ENCODE results near the gene SERBP1.

SERBP1 gene

DNA sequence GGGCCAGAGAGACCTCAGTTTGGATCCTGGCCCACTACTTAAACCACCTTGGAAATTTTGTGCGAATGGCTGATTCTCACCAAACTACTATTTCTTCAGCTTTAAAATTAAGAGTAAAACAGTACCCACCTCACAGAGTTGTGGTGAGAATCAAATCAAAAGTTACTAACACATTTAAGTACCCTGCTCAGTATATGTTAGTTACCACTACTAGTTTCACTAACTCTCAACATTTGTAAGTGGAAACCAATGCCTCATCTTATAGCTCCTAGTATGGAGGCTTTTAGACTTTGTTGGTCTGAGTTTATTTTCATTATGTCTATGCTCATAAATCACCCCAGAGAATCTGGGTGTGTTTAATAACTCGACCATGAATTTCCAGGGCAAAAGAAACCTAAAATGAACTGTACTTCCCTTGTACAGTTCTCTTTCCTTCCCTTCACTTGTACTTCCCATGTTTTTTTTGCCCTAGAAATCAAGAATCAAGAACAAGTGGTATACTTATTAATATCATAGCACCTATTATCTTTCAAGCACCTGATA lies 11.6 kb upstream of the SERBP1 start (continued):
- TF ChIP-seq ZNF548 (tag by site-specific recombination; IDR thresholded peaks at IDR 0.05) = no peak

DNA sequence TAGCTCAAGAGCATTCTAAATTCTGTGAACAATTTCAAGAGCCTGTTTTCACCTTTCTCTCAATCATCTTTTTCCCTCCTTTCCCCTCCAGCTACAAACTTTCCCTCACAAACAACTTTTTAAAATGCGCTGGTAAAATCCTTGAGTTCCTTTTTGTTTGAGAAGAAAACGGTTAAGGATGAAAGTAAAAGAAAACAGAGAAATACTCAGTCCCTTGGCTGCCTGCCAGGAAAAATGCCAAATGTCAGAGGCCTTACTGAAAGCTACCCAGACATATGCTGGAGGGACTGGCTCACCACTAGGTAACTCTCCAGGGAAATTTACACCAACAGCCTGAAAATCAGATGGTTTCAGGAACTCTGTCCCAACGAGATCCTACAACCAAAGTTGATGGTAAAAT lies 11.0 kb upstream of the SERBP1 start:
- POLR2A ChIA-PET = interaction anchor here (2.0 kb wide), 1 partner anchor 11 kb away, joined by 11 read pairs; the partner anchor contains the start of gene SERBP1
- TF ChIP-seq ZNF549 (tag by site-specific recombination; IDR thresholded peaks at IDR 0.05) = peak; percentile 47; the same call in 1 of the 2 replicates
- TF ChIP-seq, protein P1, sequence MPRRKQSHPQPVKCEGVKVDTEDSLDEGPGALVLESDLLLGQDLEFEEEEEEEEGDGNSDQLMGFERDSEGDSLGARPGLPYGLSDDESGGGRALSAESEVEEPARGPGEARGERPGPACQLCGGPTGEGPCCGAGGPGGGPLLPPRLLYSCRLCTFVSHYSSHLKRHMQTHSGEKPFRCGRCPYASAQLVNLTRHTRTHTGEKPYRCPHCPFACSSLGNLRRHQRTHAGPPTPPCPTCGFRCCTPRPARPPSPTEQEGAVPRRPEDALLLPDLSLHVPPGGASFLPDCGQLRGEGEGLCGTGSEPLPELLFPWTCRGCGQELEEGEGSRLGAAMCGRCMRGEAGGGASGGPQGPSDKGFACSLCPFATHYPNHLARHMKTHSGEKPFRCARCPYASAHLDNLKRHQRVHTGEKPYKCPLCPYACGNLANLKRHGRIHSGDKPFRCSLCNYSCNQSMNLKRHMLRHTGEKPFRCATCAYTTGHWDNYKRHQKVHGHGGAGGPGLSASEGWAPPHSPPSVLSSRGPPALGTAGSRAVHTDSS (tag by site-specific recombination; IDR thresholded peaks at IDR 0.05) = no peak
- TF ChIP-seq KLF10 (tag by site-specific recombination; IDR thresholded peaks at IDR 0.05) = peak; percentile 47; the same call in 1 of the 2 replicates
- 0 out of 2 replicates have a peak, but pooled peaks have one; percentile 13 for TF ChIP-seq ZNF394 (tag by site-specific recombination; IDR thresholded peaks at IDR 0.05; ENCODE audit: borderline replicate concordance)
- peak; percentile 97 for TF ChIP-seq PRDM1 (tag by site-specific recombination; IDR thresholded peaks at IDR 0.05)
- TF ChIP-seq ZNF398 (tag by site-specific recombination; IDR thresholded peaks at IDR 0.05) = 0 out of 2 replicates have a peak, but pooled peaks have one; percentile 15
- TF ChIP-seq, protein P2, sequence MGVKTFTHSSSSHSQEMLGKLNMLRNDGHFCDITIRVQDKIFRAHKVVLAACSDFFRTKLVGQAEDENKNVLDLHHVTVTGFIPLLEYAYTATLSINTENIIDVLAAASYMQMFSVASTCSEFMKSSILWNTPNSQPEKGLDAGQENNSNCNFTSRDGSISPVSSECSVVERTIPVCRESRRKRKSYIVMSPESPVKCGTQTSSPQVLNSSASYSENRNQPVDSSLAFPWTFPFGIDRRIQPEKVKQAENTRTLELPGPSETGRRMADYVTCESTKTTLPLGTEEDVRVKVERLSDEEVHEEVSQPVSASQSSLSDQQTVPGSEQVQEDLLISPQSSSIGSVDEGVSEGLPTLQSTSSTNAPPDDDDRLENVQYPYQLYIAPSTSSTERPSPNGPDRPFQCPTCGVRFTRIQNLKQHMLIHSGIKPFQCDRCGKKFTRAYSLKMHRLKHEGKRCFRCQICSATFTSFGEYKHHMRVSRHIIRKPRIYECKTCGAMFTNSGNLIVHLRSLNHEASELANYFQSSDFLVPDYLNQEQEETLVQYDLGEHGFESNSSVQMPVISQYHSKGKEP (tag by site-specific recombination; IDR thresholded peaks at IDR 0.05) = peak; percentile 54; the same call in 1 of the 2 replicates
- TF ChIP-seq MZF1 (tag by site-specific recombination; IDR thresholded peaks at IDR 0.05; ENCODE audit: borderline replicate concordance) = no peak
- TF ChIP-seq, protein P3, sequence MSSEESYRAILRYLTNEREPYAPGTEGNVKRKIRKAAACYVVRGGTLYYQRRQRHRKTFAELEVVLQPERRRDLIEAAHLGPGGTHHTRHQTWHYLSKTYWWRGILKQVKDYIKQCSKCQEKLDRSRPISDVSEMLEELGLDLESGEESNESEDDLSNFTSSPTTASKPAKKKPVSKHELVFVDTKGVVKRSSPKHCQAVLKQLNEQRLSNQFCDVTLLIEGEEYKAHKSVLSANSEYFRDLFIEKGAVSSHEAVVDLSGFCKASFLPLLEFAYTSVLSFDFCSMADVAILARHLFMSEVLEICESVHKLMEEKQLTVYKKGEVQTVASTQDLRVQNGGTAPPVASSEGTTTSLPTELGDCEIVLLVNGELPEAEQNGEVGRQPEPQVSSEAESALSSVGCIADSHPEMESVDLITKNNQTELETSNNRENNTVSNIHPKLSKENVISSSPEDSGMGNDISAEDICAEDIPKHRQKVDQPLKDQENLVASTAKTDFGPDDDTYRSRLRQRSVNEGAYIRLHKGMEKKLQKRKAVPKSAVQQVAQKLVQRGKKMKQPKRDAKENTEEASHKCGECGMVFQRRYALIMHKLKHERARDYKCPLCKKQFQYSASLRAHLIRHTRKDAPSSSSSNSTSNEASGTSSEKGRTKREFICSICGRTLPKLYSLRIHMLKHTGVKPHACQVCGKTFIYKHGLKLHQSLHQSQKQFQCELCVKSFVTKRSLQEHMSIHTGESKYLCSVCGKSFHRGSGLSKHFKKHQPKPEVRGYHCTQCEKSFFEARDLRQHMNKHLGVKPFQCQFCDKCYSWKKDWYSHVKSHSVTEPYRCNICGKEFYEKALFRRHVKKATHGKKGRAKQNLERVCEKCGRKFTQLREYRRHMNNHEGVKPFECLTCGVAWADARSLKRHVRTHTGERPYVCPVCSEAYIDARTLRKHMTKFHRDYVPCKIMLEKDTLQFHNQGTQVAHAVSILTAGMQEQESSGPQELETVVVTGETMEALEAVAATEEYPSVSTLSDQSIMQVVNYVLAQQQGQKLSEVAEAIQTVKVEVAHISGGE (tag by site-specific recombination; conservative IDR thresholded peaks at IDR 0.05; ENCODE audit: low read depth) = no peak
- TF ChIP-seq ZNF350 (tag by site-specific recombination; IDR thresholded peaks at IDR 0.05) = peak; percentile 74; the same call in 1 of the 2 replicates
- TF ChIP-seq ZBTB48 (tag by site-specific recombination; IDR thresholded peaks at IDR 0.05) = peak; percentile 83
- TF ChIP-seq ZNF184 (tag by site-specific recombination; IDR thresholded peaks at IDR 0.05) = 0 out of 2 replicates have a peak, but pooled peaks have one; percentile 19
- TF ChIP-seq TRIM28 (IDR thresholded peaks at IDR 0.05; ENCODE audit: borderline replicate concordance, low read length) = peak; percentile 22; the same call in 1 of the 2 replicates
- TF ChIP-seq ZNF341 (tag by site-specific recombination; IDR thresholded peaks at IDR 0.05; ENCODE audit: low read depth) = no peak
- peak; percentile 79 for TF ChIP-seq ZNF660 (tag by site-specific recombination; IDR thresholded peaks at IDR 0.05)
- 0 out of 2 replicates have a peak, but pooled peaks have one; percentile 40 for TF ChIP-seq ZNF626 (tag by site-specific recombination; IDR thresholded peaks at IDR 0.05)
- peak; percentile 65; the same call in 1 of the 2 replicates for TF ChIP-seq ZNF561 (tag by site-specific recombination; IDR thresholded peaks at IDR 0.05; ENCODE audit: borderline replicate concordance)
- TF ChIP-seq, protein P4, sequence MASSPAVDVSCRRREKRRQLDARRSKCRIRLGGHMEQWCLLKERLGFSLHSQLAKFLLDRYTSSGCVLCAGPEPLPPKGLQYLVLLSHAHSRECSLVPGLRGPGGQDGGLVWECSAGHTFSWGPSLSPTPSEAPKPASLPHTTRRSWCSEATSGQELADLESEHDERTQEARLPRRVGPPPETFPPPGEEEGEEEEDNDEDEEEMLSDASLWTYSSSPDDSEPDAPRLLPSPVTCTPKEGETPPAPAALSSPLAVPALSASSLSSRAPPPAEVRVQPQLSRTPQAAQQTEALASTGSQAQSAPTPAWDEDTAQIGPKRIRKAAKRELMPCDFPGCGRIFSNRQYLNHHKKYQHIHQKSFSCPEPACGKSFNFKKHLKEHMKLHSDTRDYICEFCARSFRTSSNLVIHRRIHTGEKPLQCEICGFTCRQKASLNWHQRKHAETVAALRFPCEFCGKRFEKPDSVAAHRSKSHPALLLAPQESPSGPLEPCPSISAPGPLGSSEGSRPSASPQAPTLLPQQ (tag by site-specific recombination; IDR thresholded peaks at IDR 0.05) = peak; percentile 25; the same call in 1 of the 2 replicates
- TF ChIP-seq BCL6B (tag by site-specific recombination; IDR thresholded peaks at IDR 0.05) = peak; percentile 53; the same call in 1 of the 2 replicates
- TF ChIP-seq ZNF830 (tag by site-specific recombination; IDR thresholded peaks at IDR 0.05; ENCODE audit: low read depth) = 0 out of 2 replicates have a peak, but pooled peaks have one; percentile 32
- no peak for TF ChIP-seq ZNF391 (tag by site-specific recombination; IDR thresholded peaks at IDR 0.05; ENCODE audit: borderline replicate concordance, low read depth)

More for the DNA sequence above, 11.0 kb upstream of the SERBP1 start:
- Histone ChIP-seq H3K9me3 (ENCODE audit: control insufficient read depth, insufficient read depth, low read depth, low read length) (no peaks in the 10 kb centered on the region), H3K4me1 (ENCODE audit: control insufficient read depth, insufficient read depth, low read length) (peaks cover 12% of the 10 kb centered on the region), H3K27ac (ENCODE audit: extremely low read depth, low read depth, low read length) (0 out of 2 replicates have a peak overlapping the region, but pooled peaks have one; percentile 18), H3K36me3 (ENCODE audit: control insufficient read depth in 2 of 2, insufficient read depth in 1 of 2, low read length in 2 of 2) (no peaks in the 10 kb centered on the region), H3K4me3 (ENCODE audit: low read depth, low read length) (no peak overlapping the region)
- CTCF ChIA-PET = interaction anchor here (0.8 to 2.0 kb wide), 2 partner anchors 9 to 14 kb away, joined by 3 to 9 read pairs; no protein-coding TSS in a partner anchor
